Measurements from ENCODE around the gene ATG14.
"Not testable (repeated sequence)": the region's sequence is repeated elsewhere in the genome, so short reads cannot be mapped to it uniquely, and the experiment has no call there.

Gene ATG14

DNA sequence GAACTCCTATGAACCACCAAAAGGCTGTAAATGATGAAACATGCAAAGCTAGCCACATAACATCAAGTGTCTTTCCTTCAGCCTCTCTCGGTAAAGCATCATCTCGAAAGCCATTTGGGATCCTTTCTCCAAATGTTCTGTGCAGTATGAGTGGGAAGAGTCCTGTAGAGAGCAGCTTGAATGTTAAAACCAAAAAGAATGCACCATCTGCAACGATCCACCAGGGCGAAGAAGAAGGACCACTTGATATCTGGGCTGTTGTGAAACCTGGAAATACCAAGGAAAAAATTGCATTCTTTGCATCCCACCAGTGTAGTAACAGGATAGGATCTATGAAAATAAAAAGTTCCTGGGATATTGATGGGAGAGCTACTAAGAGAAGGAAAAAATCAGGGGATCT is 61.2 kb downstream of the ATG14 start:
- no peak for DNase-seq

GRCh38 chr14:55349565-55349964 is 62.1 kb downstream of the ATG14 start:
- DNase-seq, result no peak

DNA sequence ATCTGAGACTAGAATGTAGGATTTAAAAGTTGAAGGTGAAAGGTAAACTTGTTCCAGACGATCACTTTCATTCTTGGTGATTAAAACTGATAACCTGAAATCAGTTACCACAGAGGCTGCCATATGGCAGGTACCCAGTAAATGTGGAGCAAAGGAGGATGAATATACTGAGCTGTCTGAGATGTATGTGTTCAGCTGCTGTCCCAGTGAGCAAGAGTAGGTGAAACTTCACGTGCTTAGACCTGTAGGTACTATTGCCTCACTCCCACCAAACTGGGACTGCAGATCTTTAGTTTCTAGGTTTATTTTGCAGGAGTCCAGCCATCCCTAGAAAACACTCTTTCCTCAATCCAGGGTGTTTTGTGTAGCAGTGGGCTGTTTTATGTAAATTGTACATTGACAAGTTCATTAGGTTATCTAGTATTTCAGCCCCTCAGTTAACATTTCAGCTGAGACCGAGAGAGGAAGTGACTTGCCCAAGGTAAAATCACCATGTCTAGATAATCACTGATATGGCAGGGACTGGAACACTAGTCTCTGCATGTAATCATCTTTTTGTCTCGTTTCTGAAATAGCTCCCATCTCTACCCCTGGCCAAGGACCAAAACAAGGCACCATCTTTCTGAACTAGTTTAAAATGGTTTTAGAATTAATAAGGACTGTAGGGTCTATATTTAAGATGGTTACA is 62.7 kb downstream of the ATG14 start:
- no peak for DNase-seq

- no peak for DNase-seq
These were observed 63.9 kb downstream of the ATG14 start for GRCh38 chr14:55347748-55348147.

- DNase-seq, result no peak
These were observed 64.6 kb downstream of the ATG14 start for GRCh38 chr14:55347040-55347439.

- DNase-seq, result not testable (repeated sequence)
These were observed 67.0 kb downstream of the ATG14 start for GRCh38 chr14:55344582-55345163.

DNA sequence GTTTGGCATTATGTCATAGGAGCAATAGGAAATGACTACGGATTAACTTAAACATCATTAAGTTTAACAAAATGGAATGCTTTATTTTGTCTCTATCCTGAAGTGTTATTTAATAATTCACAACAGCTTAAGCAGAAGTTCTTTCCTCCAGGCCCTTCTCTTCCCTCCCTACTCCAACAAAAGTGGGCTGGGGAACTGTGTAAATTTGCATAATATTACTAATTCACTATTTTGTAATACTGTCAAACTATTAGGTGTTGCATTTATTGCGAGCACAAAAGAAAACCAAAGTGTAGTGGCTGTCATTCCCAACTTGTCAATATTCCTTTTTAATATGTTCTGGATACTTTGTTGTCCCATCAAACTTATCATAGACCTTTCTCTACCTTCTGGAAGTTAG is 69.8 kb downstream of the ATG14 start:
- peak; percentile 65 for DNase-seq

DNA sequence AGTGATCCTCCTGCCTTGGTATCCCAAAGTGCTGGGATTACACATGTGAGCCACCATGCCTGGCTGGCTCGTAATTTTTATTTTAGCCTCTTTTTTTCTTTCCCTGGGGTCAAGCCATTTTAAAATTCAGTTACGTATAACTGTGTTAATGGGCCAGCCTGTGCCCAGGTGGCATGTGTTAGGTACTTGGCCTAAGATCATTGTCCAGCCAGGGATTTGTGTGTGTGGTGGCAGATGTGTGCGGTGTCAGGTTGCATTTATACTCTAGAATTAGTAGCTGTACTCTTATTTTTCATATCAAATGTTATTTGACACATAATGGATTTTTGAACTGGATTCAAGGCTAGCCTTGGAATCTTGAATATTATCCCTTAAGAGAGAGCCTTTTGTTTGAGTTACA is 71.1 kb downstream of the ATG14 start:
- DNase-seq, result no peak

DNA sequence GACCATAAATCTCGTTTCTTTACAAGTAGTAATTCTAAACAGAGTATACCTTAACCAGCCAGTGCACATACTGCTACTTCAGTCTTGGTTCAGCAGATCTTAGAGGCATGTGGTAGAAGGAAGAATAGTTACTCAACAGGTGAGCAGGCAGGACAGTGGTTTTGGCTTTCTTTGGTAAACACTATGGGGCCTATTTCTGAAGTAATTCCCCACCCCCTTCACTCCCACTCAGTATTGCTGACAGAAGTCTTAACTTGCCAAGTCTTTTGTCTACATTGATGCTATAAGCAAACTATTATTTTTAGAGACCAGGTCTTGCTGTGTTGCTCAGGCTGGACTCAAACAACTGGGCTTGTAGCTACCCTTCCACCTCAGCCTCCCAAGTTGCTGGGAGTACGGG is 71.9 kb downstream of the ATG14 start:
- DNase-seq, result no peak

- DNase-seq, result no peak
These were observed 74.9 kb downstream of the ATG14 start for GRCh38 chr14:55336691-55337090.

DNA sequence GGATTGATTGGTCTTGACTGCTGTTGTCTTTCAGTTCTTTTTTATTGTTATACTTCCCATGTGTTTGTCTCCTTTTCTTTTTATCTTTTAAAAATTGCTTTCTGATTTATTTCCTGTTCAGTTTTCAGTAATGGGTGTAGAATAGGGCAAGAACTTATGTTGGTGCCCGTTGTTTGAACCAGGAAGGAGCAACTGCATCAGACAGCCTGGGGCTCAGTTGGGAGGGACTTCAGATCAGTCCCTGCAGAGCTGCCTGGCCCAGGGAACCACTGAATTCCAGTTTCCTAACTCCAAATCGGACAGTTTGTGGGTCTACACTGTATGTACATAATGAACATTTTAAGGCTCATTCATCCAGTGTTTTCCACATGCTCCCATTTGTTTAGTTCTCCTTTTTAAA is 75.5 kb downstream of the ATG14 start:
- DNase-seq, result no peak

DNA sequence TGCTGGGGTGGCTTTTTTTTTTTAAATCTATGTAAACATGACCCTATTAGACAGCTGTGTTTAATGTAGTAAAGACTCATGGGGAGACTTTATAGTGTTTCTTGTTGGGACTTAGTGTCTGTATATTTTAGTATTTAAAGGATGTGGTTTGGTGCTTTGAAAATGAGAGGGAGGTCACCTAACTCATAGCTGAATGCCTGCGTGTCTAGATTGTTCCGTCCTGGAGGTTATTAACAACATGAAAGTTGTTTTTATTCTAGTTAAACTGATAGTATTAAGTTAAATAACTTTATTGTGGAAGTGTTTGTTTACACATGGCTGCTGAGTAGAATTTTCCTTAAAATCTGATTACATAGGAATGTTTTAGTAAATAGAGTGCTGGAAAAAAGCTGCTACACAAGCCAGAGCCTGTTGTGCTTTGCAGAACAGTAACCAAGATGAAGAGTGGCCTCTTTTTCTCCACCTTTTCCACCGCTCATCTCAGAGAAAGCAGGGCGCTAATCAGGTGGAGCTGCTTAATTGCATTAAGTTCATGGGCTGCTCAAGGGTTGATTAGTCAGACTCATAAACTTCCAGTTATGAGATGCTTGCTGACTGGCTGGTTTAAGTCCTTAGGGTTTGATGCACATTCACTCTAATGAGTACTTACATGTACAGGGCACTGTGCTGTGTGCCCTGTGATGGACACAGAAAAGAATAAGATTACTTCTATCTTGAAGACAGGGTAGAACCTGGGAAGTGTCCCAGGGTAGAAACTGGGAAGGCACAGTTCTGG is 77.7 kb downstream of the ATG14 start:
- no peak for DNase-seq

DNA sequence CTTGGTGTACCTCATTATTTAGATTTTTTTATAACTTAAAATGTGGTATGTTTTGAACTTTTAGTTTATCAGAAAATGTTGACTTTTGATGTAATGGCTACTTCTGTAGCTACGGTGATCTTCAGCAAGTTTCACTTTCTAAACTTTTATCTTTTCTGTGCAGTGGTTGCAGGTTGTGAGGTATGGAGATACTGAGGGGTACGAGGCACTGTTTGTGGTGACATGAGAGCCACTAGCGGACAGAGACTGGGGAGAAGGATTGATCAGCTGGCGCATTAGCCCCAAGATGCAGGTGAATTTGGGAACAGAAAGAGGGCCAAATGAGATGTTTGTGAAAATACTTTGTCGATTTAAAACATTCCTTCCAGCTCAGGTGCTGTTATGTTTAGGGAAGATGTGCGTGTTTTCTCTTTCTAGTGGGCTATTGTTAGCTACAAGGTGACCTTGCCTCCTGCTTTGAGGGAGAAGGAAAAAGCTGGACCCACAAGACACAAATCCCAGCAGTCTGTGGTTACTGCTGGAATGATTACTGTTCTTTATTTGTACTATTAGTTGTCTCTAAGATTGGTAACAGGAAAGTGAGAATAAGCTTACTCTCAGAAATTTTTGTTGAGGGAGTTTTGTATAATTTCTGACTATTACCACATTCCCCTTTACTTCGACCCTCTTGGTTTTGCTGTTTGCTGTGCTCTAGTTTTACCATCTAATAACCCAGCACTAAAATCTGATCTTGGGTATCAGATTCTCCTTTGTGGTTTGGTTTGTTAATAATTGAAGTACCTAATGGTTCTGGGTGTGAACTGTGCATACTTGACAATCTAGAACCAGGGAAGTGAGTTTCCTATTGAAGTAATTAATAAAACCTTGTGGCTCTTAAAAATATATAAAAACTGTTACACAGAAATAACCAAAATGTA is 78.7 kb downstream of the ATG14 start:
- no peak for DNase-seq

DNA sequence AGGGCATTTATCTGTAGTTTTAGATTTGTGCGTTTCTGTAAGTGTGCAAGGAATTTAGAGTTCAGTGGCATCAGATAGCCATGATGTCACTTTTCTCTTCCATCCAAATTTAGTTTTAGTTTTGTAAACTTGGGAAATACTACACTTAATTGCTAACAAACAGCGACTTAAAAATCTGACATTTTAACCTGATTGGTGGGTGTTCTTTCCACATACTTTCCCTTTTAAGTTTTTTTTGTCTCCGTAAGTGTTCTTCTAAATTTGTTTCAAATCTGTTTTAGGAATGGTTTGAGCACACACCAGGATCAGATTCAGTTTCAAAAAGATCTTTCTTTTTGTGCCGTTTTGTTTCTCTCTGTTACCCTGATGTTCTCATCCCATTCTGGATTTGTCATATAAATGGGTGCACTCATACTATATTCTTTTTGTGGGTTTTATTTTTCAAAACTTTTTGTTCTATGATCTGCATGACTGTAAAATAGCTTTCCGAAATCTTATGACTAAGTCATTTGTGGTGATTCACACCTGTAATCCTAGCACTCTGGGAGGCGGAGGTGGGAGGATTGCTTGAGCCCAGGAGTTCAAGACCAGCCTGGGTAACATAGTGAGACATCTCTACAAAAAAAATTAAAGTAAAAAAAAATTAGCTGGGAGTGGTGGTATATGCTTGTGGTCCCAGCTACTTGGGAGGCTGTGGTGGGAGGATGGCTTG is 81.5 kb downstream of the ATG14 start:
- DNase-seq, result no peak

GRCh38 chr14:55328317-55328716 is 83.3 kb downstream of the ATG14 start:
- no peak for DNase-seq

DNA sequence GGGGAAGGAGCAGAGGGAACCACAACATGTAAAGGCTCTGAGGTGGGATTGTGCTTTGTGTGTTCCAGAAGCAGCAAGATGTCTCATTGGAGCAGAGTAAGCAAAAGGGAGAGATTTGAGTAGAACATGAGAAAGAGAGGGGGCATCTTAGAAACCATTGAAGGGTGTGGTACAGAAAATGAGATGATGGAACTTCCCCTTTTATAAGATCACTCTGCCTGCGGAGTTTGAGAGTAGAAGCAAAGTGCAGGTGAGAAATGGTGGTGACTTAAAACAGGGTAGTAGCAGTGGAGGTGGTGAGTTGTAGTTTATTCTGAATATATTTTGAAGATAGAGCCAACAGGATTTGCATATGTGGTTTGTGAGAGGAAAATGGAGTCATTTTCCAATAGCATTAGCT is 84.5 kb downstream of the ATG14 start:
- no peak for DNase-seq

DNA sequence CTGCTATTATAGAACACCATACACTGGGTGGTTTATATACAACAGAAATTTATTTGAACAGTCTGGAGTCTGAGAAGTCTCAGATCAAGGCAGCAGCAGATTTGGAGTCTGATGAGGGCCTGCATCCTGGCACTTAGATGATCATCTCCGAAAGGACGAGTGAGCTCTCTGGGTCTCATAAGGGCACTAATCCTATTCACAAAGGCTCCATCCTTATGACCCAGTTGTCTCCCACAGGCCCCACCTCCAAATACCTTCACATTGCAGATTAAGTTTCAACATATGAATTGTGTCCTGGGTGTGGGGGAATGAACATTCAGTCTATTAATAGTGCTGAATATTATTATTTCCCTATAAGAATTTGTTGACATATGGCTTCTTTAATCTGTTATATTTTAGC is 86.8 kb downstream of the ATG14 start:
- DNase-seq, result no peak

- no peak for DNase-seq
These were observed 87.7 kb downstream of the ATG14 start for GRCh38 chr14:55323910-55324309.

DNA sequence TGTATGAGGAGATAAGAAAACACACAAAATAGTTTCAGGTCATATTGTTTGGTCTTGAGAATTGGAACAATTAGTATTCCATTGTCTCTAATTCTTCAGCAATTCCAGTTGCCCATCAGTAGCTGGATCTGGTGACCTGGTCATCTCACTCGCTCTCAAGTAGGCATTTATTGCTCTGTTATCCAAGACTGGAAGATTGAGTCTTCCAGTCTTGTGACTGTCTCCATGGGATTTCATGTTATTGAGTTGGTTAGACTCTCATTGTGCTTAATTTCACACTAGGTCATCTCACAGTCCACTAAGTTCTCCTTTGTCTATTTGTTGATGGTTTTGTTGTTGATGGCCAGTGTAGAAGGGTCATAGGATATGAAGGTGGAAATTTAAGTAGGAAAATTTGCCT is 92.9 kb downstream of the ATG14 start:
- DNase-seq, result no peak

- no peak for DNase-seq
These were observed 93.9 kb downstream of the ATG14 start for GRCh38 chr14:55317542-55318306.

GRCh38 chr14:55316564-55316963 is 95.1 kb downstream of the ATG14 start:
- no peak for DNase-seq
